NCI-H526 treated with DMSO at 0.1 percent for 48 hours (cell line): Measurements from ENCODE around the gene LAIR2.
"Not testable (repeated sequence)": the region's sequence is repeated elsewhere in the genome, so short reads cannot be mapped to it uniquely, and the experiment has no call there.

Source experiments
- DNase-seq: peaks from one replicate; lab custom pipeline; 2025; lab: John Stamatoyannopoulos, UW

The LAIR2 gene

GRCh38 chr19:54464630-54465425 lies 37.8 kb upstream of the LAIR2 start:
- peak; percentile 97 for DNase-seq

- DNase-seq, result no peak
Observed at GRCh38 chr19:54465426-54466109, 37.1 kb upstream of the LAIR2 start.

GRCh38 chr19:54466110-54466480 lies 36.5 kb upstream of the LAIR2 start:
- not testable (repeated sequence) for DNase-seq

- DNase-seq, result no peak
Observed at GRCh38 chr19:54469496-54469934, 33.1 kb upstream of the LAIR2 start.

GRCh38 chr19:54470276-54470887 lies 32.2 kb upstream of the LAIR2 start:
- no peak for DNase-seq

GRCh38 chr19:54470991-54471782 lies 31.4 kb upstream of the LAIR2 start:
- no peak for DNase-seq

GRCh38 chr19:54473071-54473891 lies 29.4 kb upstream of the LAIR2 start, which contains the start of gene CDC42EP5:
Gene CDC42EP5 (minus strand): TSS chr19:54473296. CDS start chr19:54465547, 7,749 bp downstream.
- DNase-seq, result no peak

GRCh38 chr19:54473892-54474372 lies 28.7 kb upstream of the LAIR2 start:
- peak; percentile 35 for DNase-seq

- no peak for DNase-seq
Observed at GRCh38 chr19:54475706-54476105, 26.9 kb upstream of the LAIR2 start.

GRCh38 chr19:54477650-54478049 lies 25.0 kb upstream of the LAIR2 start:
- no peak for DNase-seq

GRCh38 chr19:54478677-54479266 lies 23.9 kb upstream of the LAIR2 start:
- DNase-seq, result peak; percentile 62

GRCh38 chr19:54480051-54480450 lies 22.6 kb upstream of the LAIR2 start:
- no peak for DNase-seq

GRCh38 chr19:54481326-54481930 lies 21.2 kb upstream of the LAIR2 start:
- peak; percentile 76 for DNase-seq

GRCh38 chr19:54482889-54483288 lies 19.7 kb upstream of the LAIR2 start:
- DNase-seq, result no peak

GRCh38 chr19:54484451-54484850 lies 18.2 kb upstream of the LAIR2 start:
- DNase-seq, result no peak

GRCh38 chr19:54485851-54486250 lies 16.8 kb upstream of the LAIR2 start:
- DNase-seq, result no peak

- DNase-seq, result no peak
Observed at GRCh38 chr19:54489341-54489740, 13.3 kb upstream of the LAIR2 start.

- DNase-seq, result no peak
Observed at GRCh38 chr19:54489766-54490165, 12.9 kb upstream of the LAIR2 start.

GRCh38 chr19:54492568-54492967 lies 10.1 kb upstream of the LAIR2 start:
- no peak for DNase-seq

GRCh38 chr19:54493056-54493455 lies 9.6 kb upstream of the LAIR2 start:
- DNase-seq, result not testable (repeated sequence)
